HL-60/S4 (cell line): ENCODE results near the gene SIMC1.

Experiments
- in situ Hi-C: fragments of 300-500 bp; cut with MboI; formaldehyde crosslinking; loops from 2 replicates; pipeline ENCODE4 v1.14.3; 2022; ENCODE audit warnings: low sequenced_read_pairs

SIMC1 gene

GRCh38 chr5:176361437-176362232 lies 123.4 kb downstream of the SIMC1 start, which contains the start of gene KIAA1191:
TSS of gene KIAA1191 (minus strand) at chr5:176361764. CDS start at chr5:176359508, 2,256 bp downstream.
- in situ Hi-C loops: no loop called here

GRCh38 chr5:176362233-176362490 lies 123.9 kb downstream of the SIMC1 start:
- in situ Hi-C loops: no loop called here

DNA sequence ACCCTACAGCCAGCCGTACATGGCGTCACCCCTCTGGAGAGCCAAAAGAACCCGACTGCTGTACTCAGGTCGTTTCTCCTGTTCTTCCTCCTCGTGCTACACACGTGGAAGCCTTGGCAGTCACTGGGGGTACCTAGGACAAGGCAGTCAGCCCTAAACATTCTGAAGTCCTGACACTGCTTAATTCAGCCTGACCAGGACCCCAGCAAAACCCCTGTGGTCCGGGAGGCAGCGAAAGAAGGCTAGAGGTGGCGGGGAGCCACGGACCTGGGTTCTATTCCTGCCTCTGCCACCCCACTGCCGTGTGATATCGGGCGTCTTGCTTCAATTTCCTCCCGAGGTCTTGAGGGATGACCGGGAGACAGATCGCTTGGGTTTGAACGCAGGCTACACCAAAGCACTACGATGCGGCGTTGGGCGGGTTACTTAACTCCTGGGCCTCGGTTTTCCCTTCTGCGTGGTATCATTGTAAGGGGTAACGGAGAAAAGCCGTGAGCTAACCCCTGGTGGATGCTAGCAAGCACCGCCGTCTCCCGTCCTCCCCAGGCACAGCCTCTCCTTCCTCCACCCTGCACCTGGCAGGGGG lies 126.6 kb downstream of the SIMC1 start:
- in situ Hi-C loops: no loop called here

DNA sequence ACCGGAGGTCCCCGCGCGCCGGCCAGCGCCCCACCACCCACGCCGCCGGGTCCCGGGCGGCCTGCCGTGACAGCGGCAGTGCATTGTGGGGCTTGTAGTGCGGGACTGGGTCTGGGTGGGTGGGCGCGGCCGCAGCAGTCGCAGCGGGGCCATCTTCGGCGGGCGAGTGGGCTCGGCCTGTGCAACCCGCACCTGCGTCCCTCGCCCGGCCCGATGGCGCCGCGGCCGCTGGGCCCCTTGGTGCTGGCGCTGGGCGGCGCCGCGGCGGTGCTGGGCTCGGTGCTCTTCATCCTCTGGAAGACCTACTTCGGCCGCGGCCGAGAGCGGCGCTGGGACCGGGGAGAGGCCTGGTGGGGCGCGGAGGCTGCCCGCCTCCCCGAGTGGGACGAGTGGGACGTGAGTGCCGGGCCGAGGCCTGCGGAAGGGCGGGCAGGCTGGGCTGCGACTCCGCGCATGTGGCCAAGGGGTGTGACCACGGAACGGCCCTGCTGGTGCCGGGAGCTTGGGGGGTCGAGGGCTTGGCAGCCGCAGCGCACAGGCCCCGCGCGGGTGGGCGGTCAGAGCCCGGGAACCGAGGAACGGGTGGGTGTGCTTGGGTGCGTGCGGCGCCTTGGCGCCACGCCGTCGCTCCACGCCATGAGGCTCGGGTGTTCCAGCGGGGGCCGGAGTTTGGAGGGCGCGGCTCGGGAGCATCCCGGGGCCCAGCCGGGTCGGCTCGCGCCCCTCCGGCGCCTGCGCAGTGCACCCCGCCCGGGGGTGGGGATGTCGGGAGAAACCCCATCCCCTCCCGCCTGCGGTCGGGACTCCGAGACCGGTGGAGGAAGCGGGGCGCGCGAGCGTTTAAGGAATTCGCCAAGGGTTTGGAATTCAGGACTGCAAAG lies 127.4 kb downstream of the SIMC1 start, which contains the start of gene ARL10:
ARL10 (plus strand) TSS at position 137 of the 881 bp plus-strand sequence; CDS start at position 214, 77 bp downstream.
- in situ Hi-C loops: no loop called here

GRCh38 chr5:176366232-176366894 lies 128.1 kb downstream of the SIMC1 start:
- in situ Hi-C loops: no loop called here

DNA sequence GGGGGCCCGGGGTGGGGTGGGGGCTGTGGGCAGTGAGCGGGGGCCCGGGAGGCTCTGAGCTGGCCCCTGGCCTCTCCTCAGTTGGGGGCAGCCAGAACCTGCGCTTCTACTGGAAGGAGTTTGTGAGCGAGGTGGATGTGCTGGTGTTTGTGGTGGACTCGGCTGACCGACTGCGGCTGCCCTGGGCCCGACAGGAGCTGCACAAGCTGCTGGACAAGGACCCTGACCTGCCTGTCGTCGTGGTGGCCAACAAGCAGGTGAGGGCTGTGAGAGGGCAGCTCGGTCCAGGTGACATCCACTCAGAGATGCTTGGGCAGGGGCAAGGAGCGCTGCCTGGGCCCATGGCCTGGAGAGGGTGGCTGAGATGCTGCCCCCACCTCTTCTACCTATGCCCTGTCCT lies 130.5 kb downstream of the SIMC1 start:
- in situ Hi-C loops: no loop called here

- in situ Hi-C loops: no loop called here
Observed at GRCh38 chr5:176369934-176370711, 131.9 kb downstream of the SIMC1 start.

DNA sequence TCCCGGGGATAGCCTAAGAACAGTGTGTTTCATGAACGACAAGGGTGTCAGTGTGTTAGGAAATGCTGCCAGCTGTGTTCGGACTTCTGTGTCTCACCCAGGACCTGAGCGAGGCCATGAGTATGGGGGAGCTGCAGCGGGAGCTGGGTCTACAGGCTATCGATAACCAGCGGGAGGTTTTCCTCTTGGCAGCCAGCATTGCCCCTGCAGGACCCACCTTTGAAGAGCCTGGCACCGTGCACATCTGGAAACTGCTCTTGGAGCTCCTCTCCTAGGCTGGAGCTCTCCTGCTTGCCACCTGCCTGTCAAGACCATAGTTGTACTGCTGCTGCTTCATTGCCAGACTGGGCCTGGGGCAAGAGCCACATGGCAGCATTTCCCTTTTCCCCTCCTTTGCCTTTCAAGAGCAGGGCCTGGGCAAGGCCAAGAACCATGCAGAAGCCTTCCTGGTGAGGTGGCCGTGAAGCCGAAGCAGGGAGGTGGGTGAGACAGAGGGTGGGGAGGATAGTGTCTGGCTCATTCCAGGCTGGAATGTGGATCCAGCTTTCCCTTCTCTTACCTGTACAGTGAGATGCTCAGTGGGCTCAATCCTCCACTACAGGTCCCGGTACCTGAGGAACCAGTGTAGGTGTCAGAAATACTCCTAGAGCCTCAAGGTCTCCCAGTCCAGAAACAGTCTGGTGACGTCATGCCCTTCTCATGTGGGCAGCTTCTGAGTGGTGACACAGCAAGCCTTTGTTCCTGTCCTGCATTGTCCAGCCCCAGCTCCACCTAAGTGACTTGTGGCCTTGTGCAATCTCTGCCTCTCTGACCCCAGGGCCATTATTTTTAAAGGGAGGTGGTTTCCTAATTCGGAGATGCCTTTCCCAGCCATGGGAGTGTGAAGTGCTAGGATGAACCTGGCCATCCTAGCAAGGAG lies 133.7 kb downstream of the SIMC1 start:
- in situ Hi-C loops: no loop called here

- in situ Hi-C loops: no loop called here
Observed at GRCh38 chr5:176373100-176373818, 135.0 kb downstream of the SIMC1 start.

DNA sequence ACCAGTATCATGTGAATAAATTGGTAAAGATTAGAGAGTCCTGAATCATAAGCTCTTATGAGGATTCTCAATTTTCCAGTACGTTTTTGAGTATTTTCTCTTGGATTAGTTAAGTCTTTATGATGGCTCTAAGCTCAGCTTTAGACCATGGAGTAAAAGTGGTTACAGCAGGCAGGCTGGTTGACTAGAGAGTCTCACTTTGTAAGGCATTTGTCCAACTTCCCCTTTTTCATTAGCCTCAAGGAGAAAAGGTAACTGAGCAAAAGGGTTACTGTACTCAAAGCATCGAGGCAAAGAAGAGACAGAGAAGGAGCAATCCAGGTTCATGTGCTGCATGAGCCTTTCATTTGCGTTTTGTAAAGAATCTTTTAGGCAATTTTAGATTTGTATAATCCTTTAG lies 141.7 kb downstream of the SIMC1 start:
- in situ Hi-C loops: no loop called here

DNA sequence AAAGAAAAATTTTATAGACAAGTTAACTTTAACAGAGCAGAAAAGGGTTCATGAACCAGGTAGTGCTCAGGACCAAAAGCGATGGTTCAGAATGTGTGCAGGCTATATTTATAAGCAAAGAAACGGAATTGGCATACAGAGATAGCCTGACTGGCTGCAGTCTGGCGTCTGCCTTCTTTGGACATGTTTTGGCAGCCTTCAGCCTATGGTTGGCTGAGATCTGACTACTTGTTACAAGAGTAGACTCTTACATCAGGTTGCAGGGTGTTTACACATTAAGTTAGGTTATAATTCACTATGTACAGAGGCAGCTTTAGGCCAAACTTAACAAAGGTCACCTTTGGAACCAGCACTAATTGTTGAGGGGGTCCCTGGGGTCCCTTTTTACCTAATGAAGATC lies 143.2 kb downstream of the SIMC1 start:
- in situ Hi-C loops: no loop called here

- in situ Hi-C loops: no loop called here
Observed at GRCh38 chr5:176381979-176382378, 143.8 kb downstream of the SIMC1 start.

GRCh38 chr5:176382721-176383120 lies 144.5 kb downstream of the SIMC1 start:
- in situ Hi-C loops: no loop called here

- in situ Hi-C loops: no loop called here
Observed at GRCh38 chr5:176383248-176383905, 145.2 kb downstream of the SIMC1 start.

GRCh38 chr5:176383961-176384360 lies 145.7 kb downstream of the SIMC1 start:
- in situ Hi-C loops: no loop called here

- in situ Hi-C loops: no loop called here
Observed at GRCh38 chr5:176384366-176384930, 146.2 kb downstream of the SIMC1 start.

DNA sequence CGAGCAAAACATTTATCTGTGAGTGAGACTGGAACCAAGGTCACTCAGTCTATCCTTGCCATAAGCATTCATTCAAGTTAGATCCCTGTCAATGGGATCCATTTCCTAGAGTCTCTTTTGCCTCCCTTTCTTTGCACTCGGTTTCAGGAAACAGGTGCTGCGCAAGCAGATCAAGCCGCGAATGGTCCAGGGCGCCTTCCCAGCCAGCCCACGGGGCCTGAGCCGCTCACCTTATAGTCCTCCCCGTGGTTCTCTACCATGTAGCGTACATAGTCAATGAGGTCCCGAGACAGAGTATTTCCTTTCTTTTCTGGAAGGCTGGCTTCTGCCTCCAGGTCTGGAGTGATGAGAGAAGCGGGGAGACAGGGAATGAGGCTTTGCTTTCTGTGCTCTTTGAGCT lies 146.8 kb downstream of the SIMC1 start:
- in situ Hi-C loops: no loop called here

- in situ Hi-C loops: no loop called here
Observed at GRCh38 chr5:176386491-176386890, 148.3 kb downstream of the SIMC1 start.
